HFF-Myc (cell line): ENCODE measurements around the gene CTXN2.

Experiments used
- DNase-seq: peaks from one replicate; pipeline ENCODE4 v3.0.0-alpha.2; 2011; ENCODE audit warnings: low read depth; ENCODE audit errors: extremely low read depth
- H3K4me3 ChIP-seq: replicated peaks from 2 replicates; pipeline ENCODE4 v1.5.1; 2011; ENCODE audit warnings: low read depth, mild to moderate bottlenecking, control low read depth, low read length
- CTCF ChIP-seq: IDR thresholded peaks from 2 replicates; pipeline ENCODE4 v1.5.1; 2012; ENCODE audit warnings: mild to moderate bottlenecking, low read depth, low read length, control low read depth; ENCODE audit errors: missing control alignments

CTXN2 gene

GRCh38 chr15:48202068-48202467 is 10.6 kb downstream of the CTXN2 start:
- no peak for TF ChIP-seq CTCF
- no peak overlapping the region for H3K4me3 ChIP-seq

GRCh38 chr15:48205981-48206380 is 14.5 kb downstream of the CTXN2 start, which contains the start of gene SLC12A1:
TSS of gene SLC12A1 (plus strand) at chr15:48206302. CDS start at chr15:48207720, 1,418 bp downstream.
- TF ChIP-seq CTCF: no peak
- no peak within 1 kb of the TSS for H3K4me3 ChIP-seq
- DNase-seq: no peak

More at GRCh38 chr15:48202068-48202467, 10.6 kb downstream of the CTXN2 start:
- DNase-seq: no peak

GRCh38 chr15:48221261-48221660 is 29.8 kb downstream of the CTXN2 start:
- no peak for DNase-seq
- no peak for TF ChIP-seq CTCF
- H3K4me3 ChIP-seq: no peak overlapping the region

- H3K4me3 ChIP-seq: no peak overlapping the region
- DNase-seq: no peak
- no peak for TF ChIP-seq CTCF
Observed at GRCh38 chr15:48221885-48222284, 30.4 kb downstream of the CTXN2 start.

- no peak for DNase-seq
- no peak overlapping the region for H3K4me3 ChIP-seq
- no peak for TF ChIP-seq CTCF
Observed at GRCh38 chr15:48222627-48223026, 31.2 kb downstream of the CTXN2 start.

GRCh38 chr15:48225771-48226170 is 34.3 kb downstream of the CTXN2 start:
- TF ChIP-seq CTCF: no peak
- no peak for DNase-seq
- H3K4me3 ChIP-seq: no peak overlapping the region

- DNase-seq: no peak
- H3K4me3 ChIP-seq: no peak overlapping the region
Observed at GRCh38 chr15:48230498-48230897, 39.0 kb downstream of the CTXN2 start.

More at GRCh38 chr15:48230498-48230897, 39.0 kb downstream of the CTXN2 start:
- TF ChIP-seq CTCF: no peak
